Measurements from ENCODE around the gene DIP2B.

GRCh38 chr12:50558970-50559369 lies 54.2 kb downstream of the DIP2B start:
- no peak for TF ChIP-seq CTCF (IDR thresholded peaks at IDR 0.05)
- TF ChIP-seq POLR2AphosphoS5 (IDR thresholded peaks at IDR 0.05): no peak

Measured in suprapubic skin (tissue), 3 donors.